ENCODE measurements around the gene COA6.

Gene COA6

GRCh38 chr1:234413990-234414389 is 40.7 kb downstream of the COA6 start:
- DNase-seq, result no peak

GRCh38 chr1:234427950-234428646 is 54.8 kb downstream of the COA6 start:
- DNase-seq, result no peak

- no peak for DNase-seq
These were observed 56.2 kb downstream of the COA6 start for GRCh38 chr1:234429434-234429806.

- no peak for DNase-seq
These were observed 57.4 kb downstream of the COA6 start for GRCh38 chr1:234430691-234431090.

- DNase-seq, result no peak
These were observed 58.0 kb downstream of the COA6 start for GRCh38 chr1:234431255-234431654.

- no peak for DNase-seq
These were observed 60.5 kb downstream of the COA6 start for GRCh38 chr1:234433563-234434285.

Data from activated CD8-positive, alpha-beta memory T cell treated with anti-CD3 and anti-CD28 coated beads for 24 hours (primary cell).